ENCODE data around the gene ATP8B2. TPM values are rescaled to one million over a fixed set of nuclear protein-coding genes. Genes with fewer than 3 reads are reported as not detected.
A peak's percentile ranks its signal among the peaks of the same experiment; 100 is the strongest.

ATP8B2 gene
- total RNA-seq, 4 donors from 2014 or later = 107 to 175 (median 131) TPM

- ATAC-seq = no peak
- WGBS, 2 donors (ENCODE audit: low coverage in 1 of 2) = 55 to 58% methylated on average over 7 to 11 of the region's 14 CpGs
- Histone ChIP-seq H3K9me3 (no peaks in the 10 kb centered on the region), H3K4me1 (peaks cover 6 to 34% (median 19%) of the 10 kb centered on the region in 3 donors), H3K36me3 (peaks cover 0 to 38% of the 10 kb centered on the region in 2 donors), H3K27ac (peak overlapping the region in 3 of 4 donors; percentile 19 to 80 (median 61)), H3K27me3 (no peaks in the 10 kb centered on the region), H3K4me3 (no peak overlapping the region)
- TF ChIP-seq CTCF (IDR thresholded peaks at IDR 0.05) (no peak), POLR2A (IDR thresholded peaks at IDR 0.05) (no peak), EP300 (IDR thresholded peaks at IDR 0.05) (no peak), POLR2AphosphoS5 (IDR thresholded peaks at IDR 0.05) (no peak)
These were observed 26.2 kb downstream of the ATP8B2 start for GRCh38 chr1:154351363-154352068.

GRCh38 chr1:154352245-154352580, 26.9 kb downstream of the ATP8B2 start:
- WGBS, 2 donors (ENCODE audit: low coverage in 1 of 2) = 0% methylated on average over 3 to 4 of the region's 9 CpGs
- Histone ChIP-seq H3K27ac (peak overlapping the region in 3 of 4 donors; percentile 75 to 83 (median 80)), H3K4me3 (peak overlapping the region; percentile 37 to 51), H3K9me3 (no peaks in the 10 kb centered on the region), H3K27me3 (no peaks in the 10 kb centered on the region), H3K36me3 (peaks cover 0 to 31% of the 10 kb centered on the region in 2 donors), H3K4me1 (peaks cover 6 to 34% (median 19%) of the 10 kb centered on the region in 3 donors)
- ATAC-seq = no peak
- TF ChIP-seq EP300 (IDR thresholded peaks at IDR 0.05) (no peak), POLR2A (IDR thresholded peaks at IDR 0.05) (no peak), POLR2AphosphoS5 (IDR thresholded peaks at IDR 0.05) (no peak)

DNA sequence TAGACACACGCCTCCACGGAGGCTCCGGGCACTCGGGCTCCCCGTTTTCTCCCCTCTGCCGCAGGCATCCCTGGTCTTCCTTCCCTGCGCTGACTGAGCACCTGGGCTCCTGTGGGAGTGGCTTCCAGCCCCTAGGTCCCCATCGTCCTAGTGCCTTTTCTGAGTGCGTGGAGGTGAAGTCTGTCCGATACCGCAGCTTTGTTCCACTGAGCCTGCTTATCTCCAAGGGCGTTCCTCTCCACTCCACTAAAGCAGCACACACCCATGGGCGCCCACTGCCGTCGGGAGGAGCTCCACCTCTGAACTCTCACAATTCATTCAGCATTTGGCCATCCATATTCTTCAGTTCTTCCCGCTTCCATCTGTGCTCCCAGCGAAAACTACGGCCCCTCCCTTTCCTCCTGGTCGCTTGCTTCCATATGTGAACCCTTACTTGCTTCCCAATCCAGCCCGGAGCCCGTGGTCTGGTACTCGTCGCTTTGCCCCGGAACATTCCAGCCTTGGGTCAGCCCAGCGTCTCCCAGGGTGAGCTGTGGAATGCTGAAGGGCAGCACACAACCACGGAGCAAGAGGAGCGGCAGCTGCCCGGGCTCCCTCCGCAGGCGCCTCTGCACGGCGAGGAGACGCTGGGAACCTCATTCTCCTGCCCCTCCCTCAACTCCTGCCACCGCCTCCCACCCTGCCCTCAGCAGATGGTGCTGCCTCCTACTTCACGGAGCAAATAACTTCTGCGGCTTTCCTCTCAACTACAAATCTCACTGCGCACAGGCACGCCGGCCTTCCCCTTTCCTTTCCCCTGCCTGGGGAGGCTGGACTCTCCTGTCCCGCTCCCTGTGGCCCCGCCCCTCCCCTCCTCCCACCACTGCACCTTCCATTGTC, 27.5 kb downstream of the ATP8B2 start:
- H3K36me3 ChIP-seq = peaks cover 0 to 25% of the 10 kb centered on the region in 2 donors
- peaks cover 6 to 34% (median 19%) of the 10 kb centered on the region in 3 donors for H3K4me1 ChIP-seq
- no peaks in the 10 kb centered on the region for H3K27me3 ChIP-seq
- peak overlapping the region; percentile 37 to 51 for H3K4me3 ChIP-seq
- 0 to 1% methylated on average over 25 to 29 of the region's 41 CpGs for WGBS, 2 donors (ENCODE audit: low coverage in 1 of 2)
- TF ChIP-seq POLR2AphosphoS5 (IDR thresholded peaks at IDR 0.05) (peak; percentile 28), POLR2A (IDR thresholded peaks at IDR 0.05) (no peak)
- H3K27ac ChIP-seq = peak overlapping the region; percentile 35 to 83 (median 78)
- H3K9me3 ChIP-seq = no peaks in the 10 kb centered on the region
- ATAC-seq = peak; percentile 56

- H3K9me3 ChIP-seq = no peaks in the 10 kb centered on the region
- H3K36me3 ChIP-seq = peaks cover 0 to 19% of the 10 kb centered on the region in 2 donors
- peak overlapping the region; percentile 35 to 83 (median 78) for H3K27ac ChIP-seq
- 7% methylated on average over 1 of the region's 1 CpG; no CpG with 5 or more reads in 1 of the 2 donors for WGBS, 2 donors (ENCODE audit: low coverage in 1 of 2)
- TF ChIP-seq CTCF (IDR thresholded peaks at IDR 0.05) = peak in 2 of 4 experiments; percentile 27 to 37
- no peak for TF ChIP-seq EP300 (IDR thresholded peaks at IDR 0.05)
- TF ChIP-seq POLR2A (IDR thresholded peaks at IDR 0.05) = no peak
- TF ChIP-seq POLR2AphosphoS5 (IDR thresholded peaks at IDR 0.05) = peak; percentile 36
- peaks cover 6 to 34% (median 19%) of the 10 kb centered on the region in 3 donors for H3K4me1 ChIP-seq
- peak; percentile 67 for ATAC-seq
- peak overlapping the region; percentile 37 to 51 for H3K4me3 ChIP-seq
- H3K27me3 ChIP-seq = no peaks in the 10 kb centered on the region
These were observed 28.2 kb downstream of the ATP8B2 start for GRCh38 chr1:154353460-154353904.

- H3K4me3 ChIP-seq = no peak overlapping the region
- peaks cover 6 to 34% (median 19%) of the 10 kb centered on the region in 3 donors for H3K4me1 ChIP-seq
- H3K9me3 ChIP-seq = no peaks in the 10 kb centered on the region
- ATAC-seq = no peak
- peak overlapping the region in 1 of 4 donors; percentile 75 for H3K27ac ChIP-seq
- no peaks in the 10 kb centered on the region for H3K27me3 ChIP-seq
- WGBS, 2 donors (ENCODE audit: low coverage in 1 of 2) = 85 to 95% methylated on average over 5 of the region's 5 CpGs
- TF ChIP-seq POLR2A (IDR thresholded peaks at IDR 0.05) (no peak), POLR2AphosphoS5 (IDR thresholded peaks at IDR 0.05) (no peak), EP300 (IDR thresholded peaks at IDR 0.05) (no peak), CTCF (IDR thresholded peaks at IDR 0.05) (no peak)
- H3K36me3 ChIP-seq = peaks cover 0 to 15% of the 10 kb centered on the region in 2 donors
These were observed 28.6 kb downstream of the ATP8B2 start for GRCh38 chr1:154353966-154354365.
